ENCODE results near the gene RBFOX2.
"Not testable (repeated sequence)": the region's sequence is repeated elsewhere in the genome, so short reads cannot be mapped to it uniquely, and the experiment has no call there.

RBFOX2 gene

GRCh38 chr22:36008565-36008964 lies 20.1 kb downstream of the RBFOX2 start:
- no peak for DNase-seq (ENCODE audit: low read depth)

GRCh38 chr22:36008131-36008530 lies 20.5 kb downstream of the RBFOX2 start:
- DNase-seq (ENCODE audit: low read depth), result no peak

GRCh38 chr22:36003972-36004674 lies 24.5 kb downstream of the RBFOX2 start:
- no peak for DNase-seq (ENCODE audit: low read depth)

GRCh38 chr22:36002718-36003260 lies 25.8 kb downstream of the RBFOX2 start:
- no peak for DNase-seq (ENCODE audit: low read depth)

- DNase-seq (ENCODE audit: low read depth), result no peak
Measured at GRCh38 chr22:36002084-36002483, 26.5 kb downstream of the RBFOX2 start.

- DNase-seq (ENCODE audit: low read depth), result no peak
Measured at GRCh38 chr22:35998748-35999147, 29.9 kb downstream of the RBFOX2 start.

- no peak for DNase-seq (ENCODE audit: low read depth)
Measured at GRCh38 chr22:35997438-35997837, 31.2 kb downstream of the RBFOX2 start.

- DNase-seq (ENCODE audit: low read depth), result no peak
Measured at GRCh38 chr22:35996596-35996995, 32.0 kb downstream of the RBFOX2 start.

- no peak for DNase-seq (ENCODE audit: low read depth)
Measured at GRCh38 chr22:35995772-35996171, 32.9 kb downstream of the RBFOX2 start.

GRCh38 chr22:35995348-35995747 lies 33.3 kb downstream of the RBFOX2 start:
- DNase-seq (ENCODE audit: low read depth), result no peak

- DNase-seq (ENCODE audit: low read depth), result not testable (repeated sequence)
Measured at GRCh38 chr22:35993727-35994126, 34.9 kb downstream of the RBFOX2 start.

- DNase-seq (ENCODE audit: low read depth), result no peak
Measured at GRCh38 chr22:35993048-35993714, 35.4 kb downstream of the RBFOX2 start.

- no peak for DNase-seq (ENCODE audit: low read depth)
Measured at GRCh38 chr22:35991168-35991567, 37.5 kb downstream of the RBFOX2 start.

- DNase-seq (ENCODE audit: low read depth), result no peak
Measured at GRCh38 chr22:35988030-35988429, 40.6 kb downstream of the RBFOX2 start.

- no peak for DNase-seq (ENCODE audit: low read depth)
Measured at GRCh38 chr22:35987487-35987886, 41.1 kb downstream of the RBFOX2 start.

- no peak for DNase-seq (ENCODE audit: low read depth)
Measured at GRCh38 chr22:35986088-35986487, 42.5 kb downstream of the RBFOX2 start.

- no peak for DNase-seq (ENCODE audit: low read depth)
Measured at GRCh38 chr22:35985371-35985770, 43.3 kb downstream of the RBFOX2 start.

- DNase-seq (ENCODE audit: low read depth), result no peak
Measured at GRCh38 chr22:35984183-35985175, 44.1 kb downstream of the RBFOX2 start.

- no peak for DNase-seq (ENCODE audit: low read depth)
Measured at GRCh38 chr22:35981900-35982299, 46.7 kb downstream of the RBFOX2 start.

- DNase-seq (ENCODE audit: low read depth), result no peak
Measured at GRCh38 chr22:35978889-35979288, 49.7 kb downstream of the RBFOX2 start.

- no peak for DNase-seq (ENCODE audit: low read depth)
Measured at GRCh38 chr22:35978201-35978600, 50.4 kb downstream of the RBFOX2 start.

- no peak for DNase-seq (ENCODE audit: low read depth)
Measured at GRCh38 chr22:35977136-35977535, 51.5 kb downstream of the RBFOX2 start.

Data from activated gamma-delta T cell treated with anti-CD3 and anti-CD28 coated beads, Interleukin-2, amount 50 U/mL, for 16 hours (primary cell).